HL-60/S4 treated with phorbol 12-myristate 13-acetate at 8.2 ng/mL for 4 days and 3 days (cell line): ENCODE measurements around the gene PSIP1.
"Not testable (repeated sequence)": the region's sequence is repeated elsewhere in the genome, so short reads cannot be mapped to it uniquely, and the experiment has no call there.

Source experiments
- in situ Hi-C: fragments of 300-500 bp; cut with MboI; formaldehyde crosslinking; loops from 2 replicates; pipeline ENCODE4 v1.15.0; 2022; ENCODE audit warnings: low sequenced_read_pairs

PSIP1 gene

GRCh38 chr9:15433661-15434060 lies 77.1 kb downstream of the PSIP1 start:
- in situ Hi-C loops = no loop called here

- in situ Hi-C loops = no loop called here
Observed at GRCh38 chr9:15433191-15433590, 77.6 kb downstream of the PSIP1 start.

DNA sequence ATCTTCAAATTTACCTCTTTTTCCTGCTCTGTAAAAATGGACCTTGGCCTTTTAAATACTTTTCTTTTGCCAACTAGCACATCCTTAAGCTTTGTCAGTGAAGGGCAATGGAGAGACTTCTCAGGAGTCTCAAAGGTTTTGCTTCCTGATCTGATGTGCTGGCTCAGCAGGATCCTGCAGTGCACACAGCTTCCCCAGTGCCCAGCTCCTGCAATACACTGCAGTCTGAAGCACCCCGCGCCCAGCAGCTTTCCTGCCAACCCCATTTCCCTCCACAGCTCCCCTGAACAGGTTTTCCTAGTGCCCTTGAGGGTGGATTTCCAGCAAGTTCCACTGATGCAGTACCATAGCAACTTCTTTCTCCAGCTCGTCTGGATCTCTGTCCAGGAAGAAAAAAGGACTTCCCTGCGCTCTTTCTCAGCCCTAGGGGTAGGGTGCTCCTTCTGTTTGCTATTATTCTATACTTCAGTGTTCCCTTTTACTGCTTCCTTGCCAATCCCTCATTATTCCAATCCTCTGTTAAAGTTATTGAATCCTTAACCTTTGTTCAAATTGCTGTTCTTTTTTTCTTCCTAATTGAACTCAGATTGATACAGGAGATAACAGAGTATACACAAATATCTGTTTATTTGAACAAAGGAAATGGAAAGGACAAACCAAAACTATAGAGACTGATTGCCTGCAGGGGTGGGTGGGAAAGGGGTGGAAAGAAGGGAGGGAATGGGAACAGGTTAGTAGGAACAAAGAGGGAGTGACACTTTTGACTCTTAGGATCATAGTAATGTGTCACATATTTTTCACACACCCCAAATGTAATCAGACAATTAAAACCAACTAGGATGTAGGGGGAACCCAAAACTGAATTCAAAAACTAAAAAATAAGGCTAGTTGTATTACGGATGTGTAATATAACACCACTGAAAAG lies 79.6 kb downstream of the PSIP1 start:
- in situ Hi-C loops = no loop called here

DNA sequence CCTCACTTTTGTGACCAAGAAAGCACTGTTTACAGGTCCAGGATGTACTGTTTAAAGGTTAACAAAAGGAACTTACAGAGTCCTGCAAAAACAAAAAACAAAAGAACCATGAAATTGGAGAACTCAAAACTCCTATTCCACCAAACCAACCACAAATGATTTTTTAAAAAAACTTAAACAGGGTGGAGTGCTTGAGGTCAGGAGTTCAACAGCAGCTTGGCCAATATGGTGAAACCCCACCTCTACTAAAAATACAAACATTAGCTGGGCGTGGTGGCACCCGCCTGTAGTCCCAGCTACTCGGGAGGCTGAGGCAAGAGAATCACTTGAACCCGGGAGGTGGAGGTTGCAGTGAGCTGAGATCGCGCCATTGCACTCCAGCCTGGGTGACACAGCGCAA lies 83.1 kb downstream of the PSIP1 start:
- in situ Hi-C loops = not testable (repeated sequence)

DNA sequence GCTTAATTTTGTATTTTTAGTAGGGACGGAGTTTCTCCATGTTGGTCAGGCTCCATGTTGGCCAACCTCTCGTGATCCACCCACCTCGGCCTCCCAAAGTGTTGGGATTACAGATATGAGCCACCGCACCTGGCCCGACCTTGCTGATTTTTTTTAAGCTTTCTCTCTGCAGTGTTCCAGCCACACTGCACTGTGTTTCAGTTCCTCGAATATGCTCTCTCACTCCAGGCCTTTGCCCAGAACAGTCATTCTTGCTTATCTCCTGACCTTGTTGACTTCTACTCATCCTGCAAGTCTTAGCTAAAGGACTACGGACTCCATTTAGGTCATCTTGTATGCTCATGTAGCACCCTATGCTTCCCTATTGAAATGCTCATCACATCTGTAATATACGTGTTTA lies 84.8 kb downstream of the PSIP1 start:
- in situ Hi-C loops = no loop called here

DNA sequence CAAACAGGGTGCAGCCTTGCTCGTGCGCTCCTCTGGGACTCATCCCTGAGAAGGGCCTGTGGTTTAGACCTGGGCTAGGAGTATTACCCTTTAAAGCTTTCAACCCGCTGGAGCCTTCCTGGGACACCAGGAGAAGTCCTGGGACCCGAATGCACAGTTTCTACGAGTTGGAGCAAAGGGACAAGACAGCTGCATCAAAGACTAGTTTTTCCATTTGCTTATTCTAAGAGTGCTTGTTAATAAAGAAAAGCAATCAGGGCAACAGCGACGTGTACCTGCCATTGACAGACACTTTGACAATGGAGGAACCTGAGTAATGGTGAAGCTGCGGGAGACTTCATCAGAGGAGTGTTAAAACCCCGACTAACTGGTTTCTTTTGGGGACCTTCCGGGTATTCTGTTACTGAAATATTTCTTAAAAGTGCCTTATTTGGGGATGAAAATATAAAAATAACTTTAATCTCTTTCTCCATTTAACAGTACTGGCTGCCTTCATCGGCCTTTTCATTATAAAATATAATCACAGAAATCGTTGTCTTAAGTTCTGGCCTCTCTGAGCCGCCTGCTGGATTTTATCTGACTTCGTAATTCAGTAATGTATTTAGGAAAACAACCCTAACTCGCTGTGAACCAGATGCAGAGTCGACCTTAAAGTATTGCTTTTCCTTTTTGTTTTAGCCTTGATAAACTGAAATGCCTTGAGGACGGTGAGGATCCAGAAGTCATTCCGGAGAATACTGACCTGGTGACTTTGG lies 87.4 kb downstream of the PSIP1 start:
- in situ Hi-C loops = no loop called here

DNA sequence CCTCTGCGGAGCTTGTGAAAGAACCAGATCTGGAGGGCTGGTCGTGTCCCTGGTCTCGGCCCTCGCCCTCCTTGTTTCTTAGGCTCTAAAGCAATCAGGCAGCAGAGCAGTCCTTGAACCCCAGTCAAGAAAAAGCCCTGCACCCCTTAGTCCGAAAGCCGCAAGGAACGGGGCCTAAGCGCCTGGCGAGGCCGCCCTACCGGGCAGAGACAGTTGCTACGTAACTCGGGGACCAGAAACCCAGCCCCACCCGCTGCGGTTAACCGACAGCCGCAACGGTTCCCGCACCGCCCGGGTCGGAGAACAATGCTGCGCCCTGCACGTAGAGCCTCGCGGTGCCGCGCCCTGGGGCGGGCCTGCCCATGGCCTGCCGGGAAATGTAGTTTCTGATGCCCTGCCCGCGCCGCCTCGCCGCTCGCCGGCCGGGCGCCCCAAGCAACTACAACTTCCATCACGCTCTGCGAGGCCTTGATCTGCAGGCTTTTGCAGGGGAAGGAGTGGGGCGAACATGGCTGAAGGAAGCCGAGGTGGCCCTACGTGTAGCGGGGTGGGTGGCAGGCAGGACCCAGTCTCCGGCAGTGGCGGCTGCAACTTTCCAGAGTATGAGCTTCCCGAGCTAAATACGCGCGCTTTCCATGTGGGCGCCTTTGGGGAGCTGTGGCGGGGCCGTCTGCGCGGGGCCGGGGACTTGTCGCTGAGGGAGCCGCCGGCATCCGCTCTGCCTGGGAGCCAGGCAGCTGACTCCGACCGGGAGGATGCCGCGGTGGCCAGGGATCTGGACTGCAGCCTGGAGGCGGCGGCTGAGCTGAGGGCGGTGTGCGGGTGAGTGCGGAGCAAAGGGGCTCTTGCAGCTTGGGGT lies 88.2 kb downstream of the PSIP1 start, which contains the start of gene SNAPC3:
SNAPC3 (plus strand) TSS at position 505 of the 859 bp plus-strand sequence; CDS start at position 509, 4 bp downstream.
- in situ Hi-C loops = no loop called here

DNA sequence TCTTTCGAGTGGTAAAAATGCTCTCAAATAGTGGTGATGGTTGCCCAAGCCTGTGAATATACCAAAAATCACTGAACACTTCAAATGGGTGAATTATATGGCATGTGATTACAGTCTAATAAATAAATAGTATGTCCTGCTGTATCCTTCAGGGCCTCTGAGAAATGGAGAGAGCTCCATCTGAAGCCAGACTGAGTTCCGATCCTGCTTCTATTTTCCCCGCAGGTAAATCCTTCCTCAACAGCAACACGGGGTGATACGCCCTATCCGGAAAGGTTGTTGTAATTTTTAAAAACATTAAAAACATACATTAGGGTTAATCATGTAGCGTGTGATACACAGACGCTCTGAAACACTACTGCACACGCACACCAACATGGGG lies 88.8 kb downstream of the PSIP1 start:
- in situ Hi-C loops = no loop called here

- in situ Hi-C loops = no loop called here
Observed at GRCh38 chr9:15421532-15421931, 89.2 kb downstream of the PSIP1 start.

GRCh38 chr9:15420796-15421195 lies 90.0 kb downstream of the PSIP1 start:
- in situ Hi-C loops = no loop called here

GRCh38 chr9:15417626-15418025 lies 93.1 kb downstream of the PSIP1 start:
- in situ Hi-C loops = no loop called here

DNA sequence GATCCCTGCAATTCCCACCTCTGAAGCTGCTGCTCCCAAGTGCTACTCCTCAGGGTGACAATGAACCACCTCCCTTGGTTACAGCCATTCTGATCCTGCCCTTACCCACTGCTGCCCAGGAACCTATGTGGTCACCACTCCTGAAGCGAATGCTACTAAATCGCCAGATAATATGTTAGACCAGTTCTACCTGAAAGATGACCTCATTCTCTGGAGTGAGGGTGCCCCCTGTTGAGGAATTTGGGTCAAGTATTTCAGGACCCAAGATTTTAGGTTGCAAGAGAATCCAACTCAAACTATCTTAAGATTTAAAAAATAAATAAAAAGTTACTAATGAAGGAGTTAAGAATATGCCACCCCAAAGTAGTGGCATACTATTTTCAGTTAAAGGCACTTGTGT lies 93.9 kb downstream of the PSIP1 start:
- in situ Hi-C loops = no loop called here
